HepG2 (cell line): Measurements from ENCODE around the gene FAM53B. TPM values are rescaled to one million over a fixed set of nuclear protein-coding genes. Genes with fewer than 3 reads are reported as not detected.

Experiments used
- ATAC-seq: fragments of 200-7000 bp; cut with Tn5 transposase; 3 replicates; pipeline ENCODE4 v1.9.1; 2020; ENCODE audit warnings: mild to moderate bottlenecking, moderate library complexity
- BruUV-seq: library from RNA; stranded (reverse); fragments of 400-500 nt; replicated peaks from 2 replicates; lab custom pipeline; 2021; lab: Mats Ljungman, UMichigan
- CTCF ChIA-PET: fragments of 300-600 bp; formaldehyde crosslinking; extraction: SDS; loops from one replicate; lab custom pipeline; 2021; ENCODE audit warnings: low total read pairs, inconsistent platforms, low intra/inter-chr PET ratio; lab: Yijun Ruan, JAX
- POLR2A ChIA-PET: fragments of 350-600 bp; sonication (Branson Sonifier 250); formaldehyde crosslinking; loops from one replicate; lab custom pipeline; 2020; ENCODE audit warnings: antibody characterized with exemption, inconsistent platforms; lab: Yijun Ruan, JAX
- DNase-seq: peaks from one replicate; pipeline ENCODE4 v3.0.0-alpha.2; 2015; ENCODE audit warnings: low spot score
- FAIRE-seq: peaks from 3 replicates; lab custom pipeline; 2011; peaks lifted over from hg19 to GRCh38; lab: Jason Lieb, UNC
- H2AFZ ChIP-seq: one replicate; pipeline ENCODE4 v1.6.1; 2011; ENCODE audit warnings: low read length, inconsistent platforms
- H3K27ac ChIP-seq: fragments of 300-600 bp; 3 replicates; pipeline ENCODE4 v1.8.0; 2011; ENCODE audit warnings: mixed run types, mild to moderate bottlenecking, mixed read lengths, low read length, inconsistent platforms; ENCODE audit not compliant: insufficient read depth; ENCODE audit errors: extremely low read length
- H3K27me3 ChIP-seq, 2 experiments: fragments of 200-600 bp in 1 of 2; 2 replicates in 1 of 2; 3 replicates in 1 of 2; pipeline versions ENCODE4 v1.6.0 to v1.8.0; 2011; ENCODE audit warnings: low read length in 2 of 2, mild to moderate bottlenecking in 2 of 2, moderate library complexity in 2 of 2, inconsistent platforms in 1 of 2; ENCODE audit not compliant: insufficient read depth in 2 of 2, control insufficient read depth in 1 of 2
- H3K36me3 ChIP-seq, 2 experiments: fragments of 200-600 bp in 1 of 2; replicated peaks in 1 of 2; 2 replicates in 1 of 2; 3 replicates in 1 of 2; pipeline versions ENCODE4 v1.5.1 to v1.8.0; 2011; ENCODE audit warnings: low read length in 2 of 2, inconsistent platforms in 1 of 2; ENCODE audit not compliant: insufficient read depth in 2 of 2, control insufficient read depth in 1 of 2
- H3K4me1 ChIP-seq: 2 replicates; pipeline ENCODE4 v1.5.1; 2012; ENCODE audit warnings: low read length, inconsistent platforms; ENCODE audit not compliant: insufficient read depth
- H3K4me2 ChIP-seq: 2 replicates; pipeline ENCODE4 v1.6.0; 2011; ENCODE audit warnings: low read depth, low read length, inconsistent platforms
- H3K4me3 ChIP-seq, 3 experiments: fragments of 200-600 bp in 1 of 3; sonication (generic), shearing (Covaris generic) in 1 of 3; replicated peaks in 1 of 3; 2 replicates each; pipeline ENCODE4 v1.5.1; 2011 to 2016; ENCODE audit warnings: low read length in 3 of 3, inconsistent platforms in 2 of 3, low read depth in 2 of 3, mild to moderate bottlenecking in 2 of 3, control low read depth in 1 of 3, mixed read lengths in 1 of 3; ENCODE audit not compliant: insufficient read depth in 1 of 3
- H3K79me2 ChIP-seq: one replicate; pipeline ENCODE4 v1.6.1; 2011; ENCODE audit warnings: low read length, inconsistent platforms; ENCODE audit not compliant: insufficient read depth
- H3K9ac ChIP-seq: 2 replicates; pipeline ENCODE4 v1.6.0; 2011; ENCODE audit warnings: mild to moderate bottlenecking, low read depth, low read length, inconsistent platforms; ENCODE audit not compliant: insufficient read depth
- H3K9me3 ChIP-seq: 2 replicates; pipeline ENCODE4 v1.5.1; 2012; ENCODE audit warnings: mild to moderate bottlenecking, low read length
- H4K20me1 ChIP-seq: 2 replicates; pipeline ENCODE4 v1.6.0; 2011; ENCODE audit warnings: inconsistent platforms, mild to moderate bottlenecking, low read length, moderate library complexity; ENCODE audit not compliant: insufficient read depth
- CEBPG ChIP-seq: IDR thresholded peaks from 2 replicates; pipeline ENCODE4 v1.6.1; 2016
- DNMT3B ChIP-seq: conservative IDR thresholded peaks from 2 replicates; pipeline ENCODE4 v1.6.1; 2016; ENCODE audit warnings: missing biosample characterization, control low read depth
- NFKBIZ ChIP-seq: IDR thresholded peaks from 2 replicates; pipeline ENCODE4 v1.6.1; 2018; ENCODE audit warnings: missing genetic modification reagents, missing compliant biosample characterization
- POLR2A ChIP-seq, 2 experiments: IDR thresholded peaks; 2 replicates each; pipeline ENCODE4 v1.6.1; 2011; ENCODE audit warnings: low read depth in 2 of 2, low read length in 2 of 2, mild to moderate bottlenecking in 1 of 2, moderate library complexity in 1 of 2; ENCODE audit not compliant: insufficient read depth in 1 of 2
- RCOR2 ChIP-seq: IDR thresholded peaks from 2 replicates; pipeline ENCODE4 v1.6.1; 2016; ENCODE audit warnings: missing biosample characterization, missing genetic modification reagents
- SETDB1 ChIP-seq: sonication (generic); formaldehyde crosslinking; IDR thresholded peaks from 2 replicates; pipeline ENCODE4 v1.5.1; 2020; ENCODE audit warnings: missing genetic modification reagents, mild to moderate bottlenecking, borderline replicate concordance
- SP2 ChIP-seq: sonication (generic); formaldehyde crosslinking; IDR thresholded peaks from 2 replicates; pipeline ENCODE4 v1.5.1; 2020; ENCODE audit warnings: mild to moderate bottlenecking, missing genetic modification reagents
- ZNF703 ChIP-seq: sonication (generic); formaldehyde crosslinking; IDR thresholded peaks from 2 replicates; pipeline ENCODE4 v1.5.1; 2020; ENCODE audit warnings: missing genetic modification reagents, mild to moderate bottlenecking, moderate library complexity, borderline replicate concordance
- ZNF737 ChIP-seq: sonication (generic); formaldehyde crosslinking; IDR thresholded peaks from 2 replicates; pipeline ENCODE4 v1.5.0; 2020; ENCODE audit warnings: missing genetic modification reagents, mild to moderate bottlenecking, borderline replicate concordance
- WGBS: methylation state at CpG from one replicate; pipeline ENCODE4 v1.1.6; 2017; ENCODE audit warnings: low lambda C conversion rate; 5-methylcytosine and 5-hydroxymethylcytosine counted together
- in situ Hi-C: cut with HindIII; loops from 2 replicates; pipeline ENCODE4 v1.10.0; 2017; ENCODE audit warnings: low pct_unique_long_range_greater_than_20kb; ENCODE audit not compliant: extremely low pct_ligation_motif_present
- intact Hi-C: fragments of 100-400 bp; cut with micrococcal nuclease; formaldehyde crosslinking; loops from one replicate; pipeline ENCODE4 v1.10.0; 2022; ENCODE audit not compliant: unreplicated experiment
- polyA plus RNA-seq, 8 experiments: library from polyadenylated mRNA; depleted of rRNA in 3 of 8; stranded (reverse) in 7 of 8; unstranded in 1 of 8; fragments of >200 nt; fragmentation: Illumina TruSeq in 4 of 8; extraction: Trizol in 4 of 8; gene quantifications; 2 replicates each; pipeline versions ENCODE4 v1.2.1 to v1.2.3, GENCODE V29; 2011 to 2016; ENCODE audit warnings: low read depth in 4 of 8, missing spikeins in 1 of 8, mixed read lengths in 1 of 8; ENCODE audit not compliant: insufficient read depth in 1 of 8
- total RNA-seq, 5 experiments: library from RNA; depleted of rRNA; stranded (reverse); fragments of >200 nt; fragmentation: Illumina TruSeq; extraction: Trizol; gene quantifications; 2 replicates each; pipeline ENCODE4 v1.2.3, GENCODE V29; 2016; ENCODE audit warnings: low read depth in 1 of 5
- TF ChIP-seq, protein P1 (sequence below): sonication (generic); formaldehyde crosslinking; IDR thresholded peaks from 2 replicates; pipeline ENCODE4 v1.4.0; 2020; ENCODE audit warnings: low read depth, mild to moderate bottlenecking, missing genetic modification reagents

FAM53B gene
- total and polyA plus RNA-seq, 2 of the 13 experiments (the other 11 are each of a cell fraction or from before 2014, with no cell fraction given), result 6.4 to 19.3 TPM

DNA sequence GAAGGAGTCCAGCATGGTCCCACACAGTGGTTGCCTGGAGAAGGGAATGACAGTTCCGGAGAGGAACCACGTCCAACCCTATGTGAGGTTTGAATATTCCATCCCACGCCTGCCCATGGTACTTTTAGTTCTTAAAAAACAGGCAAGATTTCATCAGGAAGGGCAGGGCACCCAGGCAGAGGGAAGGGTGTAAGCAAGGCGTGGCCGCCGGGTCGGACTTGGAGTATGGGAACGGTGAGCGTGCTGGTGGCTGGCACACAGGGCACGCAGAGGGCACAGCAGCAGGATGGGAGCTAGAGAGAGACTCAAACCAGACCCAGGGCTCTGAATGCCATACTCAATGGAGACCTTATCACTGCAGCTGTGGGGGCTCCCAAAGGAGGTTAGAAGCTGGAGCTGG, 34.3 kb downstream of the FAM53B start:
- ATAC-seq (no peak), DNase-seq (no peak), FAIRE-seq (no peak)
- CTCF ChIA-PET, result no interaction called here
- 97% methylated on average over 10 of the region's 10 CpGs for WGBS
- Histone ChIP-seq H3K79me2 (peaks cover 14% of the 10 kb centered on the region), H4K20me1 (0 out of 2 replicates have a peak, but pooled peaks cover 5% of the 10 kb centered on the region), H3K36me3 (peaks cover 6 to 21% of the 10 kb centered on the region in 2 experiments), H3K27me3 (no peaks in the 10 kb centered on the region), H3K4me3 (no peak overlapping the region), H3K9ac (no peak overlapping the region), H2AFZ (no peak overlapping the region), H3K4me1 (peaks cover 67% of the 10 kb centered on the region), H3K9me3 (no peaks in the 10 kb centered on the region), H3K4me2 (no peak overlapping the region), H3K27ac (no peak overlapping the region)
- TF ChIP-seq SETDB1 (CRISPR knock-in tag) (no peak), RCOR2 (CRISPR knock-in tag) (no peak), ZNF703 (CRISPR knock-in tag) (no peak), ZNF737 (CRISPR knock-in tag) (no peak), SP2 (no peak), NFKBIZ (no peak), DNMT3B (CRISPR knock-in tag) (no peak), POLR2A (IDR thresholded peaks at IDR 0.05; ENCODE audit: insufficient read depth in 1 of 2, low read depth in 2 of 2, low read length in 2 of 2) (no peak), CEBPG (CRISPR knock-in tag) (no peak)
- TF ChIP-seq, protein P1, sequence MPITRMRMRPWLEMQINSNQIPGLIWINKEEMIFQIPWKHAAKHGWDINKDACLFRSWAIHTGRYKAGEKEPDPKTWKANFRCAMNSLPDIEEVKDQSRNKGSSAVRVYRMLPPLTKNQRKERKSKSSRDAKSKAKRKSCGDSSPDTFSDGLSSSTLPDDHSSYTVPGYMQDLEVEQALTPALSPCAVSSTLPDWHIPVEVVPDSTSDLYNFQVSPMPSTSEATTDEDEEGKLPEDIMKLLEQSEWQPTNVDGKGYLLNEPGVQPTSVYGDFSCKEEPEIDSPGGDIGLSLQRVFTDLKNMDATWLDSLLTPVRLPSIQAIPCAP (CRISPR knock-in tag), result no peak
- POLR2A ChIA-PET, result no interaction called here
- intact Hi-C loops (no loop called here), in situ Hi-C loops (no loop called here)
- no TSS peak for BruUV-seq
